H1 (cell line): Measurements from ENCODE around the gene RBFOX1. TPM values are rescaled to one million over a fixed set of nuclear protein-coding genes. Genes with fewer than 3 reads are reported as not detected.

Experiments
- ASH2L ChIP-seq: fragments of 200-600, 300-600 bp; sonication (generic); IDR thresholded peaks from one replicate; pipeline ENCODE4 v1.7.1; 2017; ENCODE audit warnings: low read length
- BRCA1 ChIP-seq: IDR thresholded peaks from 2 replicates; pipeline ENCODE4 v1.6.1; 2012; ENCODE audit warnings: low read depth, low read length, improper control_type of control experiment
- CBX5 ChIP-seq: fragments of 300-800, 300-1000 bp; sonication (generic); IDR thresholded peaks from 2 replicates; pipeline ENCODE4 v1.7.1; 2016; ENCODE audit warnings: antibody characterized with exemption, low read length, low read depth
- CREB1 ChIP-seq: IDR thresholded peaks from 2 replicates; pipeline ENCODE4 v1.6.1; 2012; ENCODE audit warnings: inconsistent platforms
- NANOG ChIP-seq: IDR thresholded peaks from 2 replicates; pipeline ENCODE4 v1.6.1; 2011; ENCODE audit warnings: low read length, low read depth, mild to moderate bottlenecking, inconsistent platforms; ENCODE audit not compliant: insufficient read depth, poor library complexity, severe bottlenecking
- polyA plus RNA-seq, 7 experiments: library from polyadenylated mRNA; depleted of rRNA in 3 of 7; stranded (reverse) in 5 of 7; unstranded in 2 of 7; fragments of >200 nt in 5 of 7; fragments of 200-250 nt in 2 of 7; gene quantifications; 1 replicate in 5 of 7; 2 replicates in 1 of 7; 4 replicates in 1 of 7; pipeline versions ENCODE4 v1.2.1 to v1.2.3, GENCODE V29; 2011 to 2013; ENCODE audit warnings: missing spikeins in 2 of 7, mixed read lengths in 2 of 7
- total RNA-seq: library from RNA; stranded (reverse); fragmentation: NEBNext Ultra II Directional; extraction: Animal tissue kit (Norgen Biotek cat#: 25700); gene quantifications from 2 replicates; pipeline ENCODE4 v1.2.1, GENCODE V29; 2021
- TF ChIP-seq, protein P1 (sequence below): fragments of 300-600 bp; sonication (generic); IDR thresholded peaks from 2 replicates; pipeline ENCODE4 v1.7.1; 2012; ENCODE audit warnings: low read length, moderate library complexity, mild to moderate bottlenecking, inconsistent platforms; ENCODE audit not compliant: insufficient replicate concordance
- TF ChIP-seq, protein P2 (sequence below), 3 experiments: IDR thresholded peaks; 1 replicate in 2 of 3; 2 replicates in 1 of 3; pipeline versions ENCODE4 v1.5.1 to v1.6.1; 2011; ENCODE audit warnings: low read length in 3 of 3, mild to moderate bottlenecking in 3 of 3, inconsistent platforms in 2 of 3, low read depth in 1 of 3, moderate library complexity in 1 of 3; ENCODE audit not compliant: insufficient read depth in 1 of 3; ENCODE audit errors: control extremely low read depth in 1 of 3
- TF ChIP-seq, protein P3 (sequence below): IDR thresholded peaks from 2 replicates; pipeline ENCODE4 v1.6.1; 2012; ENCODE audit warnings: low read length, inconsistent platforms

Gene RBFOX1
- total and polyA plus RNA-seq, 2 of the 8 experiments (the other 6 are each of a cell fraction or from before 2014, with no cell fraction given): 1.7 to 2.8 TPM

DNA sequence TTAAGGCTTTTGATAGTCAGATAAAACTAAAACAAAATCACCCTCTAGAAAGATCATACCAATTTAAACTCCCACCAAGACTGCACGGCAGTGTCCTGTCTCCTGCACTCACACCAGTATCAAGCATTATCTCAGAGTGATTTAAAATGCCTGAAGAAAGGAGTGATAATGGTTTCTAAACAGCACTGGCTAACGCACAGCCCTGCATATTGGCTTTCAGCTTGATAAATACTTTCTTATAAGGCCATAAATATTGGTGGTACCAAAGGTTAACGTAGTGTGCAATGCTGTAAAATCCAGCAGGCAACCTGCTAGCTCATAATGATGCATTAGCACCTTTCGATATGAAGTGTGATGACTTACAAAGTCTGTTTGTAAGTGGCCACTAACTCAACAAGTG, 214.3 kb downstream of the RBFOX1 start (continued):
- TF ChIP-seq, protein P1, sequence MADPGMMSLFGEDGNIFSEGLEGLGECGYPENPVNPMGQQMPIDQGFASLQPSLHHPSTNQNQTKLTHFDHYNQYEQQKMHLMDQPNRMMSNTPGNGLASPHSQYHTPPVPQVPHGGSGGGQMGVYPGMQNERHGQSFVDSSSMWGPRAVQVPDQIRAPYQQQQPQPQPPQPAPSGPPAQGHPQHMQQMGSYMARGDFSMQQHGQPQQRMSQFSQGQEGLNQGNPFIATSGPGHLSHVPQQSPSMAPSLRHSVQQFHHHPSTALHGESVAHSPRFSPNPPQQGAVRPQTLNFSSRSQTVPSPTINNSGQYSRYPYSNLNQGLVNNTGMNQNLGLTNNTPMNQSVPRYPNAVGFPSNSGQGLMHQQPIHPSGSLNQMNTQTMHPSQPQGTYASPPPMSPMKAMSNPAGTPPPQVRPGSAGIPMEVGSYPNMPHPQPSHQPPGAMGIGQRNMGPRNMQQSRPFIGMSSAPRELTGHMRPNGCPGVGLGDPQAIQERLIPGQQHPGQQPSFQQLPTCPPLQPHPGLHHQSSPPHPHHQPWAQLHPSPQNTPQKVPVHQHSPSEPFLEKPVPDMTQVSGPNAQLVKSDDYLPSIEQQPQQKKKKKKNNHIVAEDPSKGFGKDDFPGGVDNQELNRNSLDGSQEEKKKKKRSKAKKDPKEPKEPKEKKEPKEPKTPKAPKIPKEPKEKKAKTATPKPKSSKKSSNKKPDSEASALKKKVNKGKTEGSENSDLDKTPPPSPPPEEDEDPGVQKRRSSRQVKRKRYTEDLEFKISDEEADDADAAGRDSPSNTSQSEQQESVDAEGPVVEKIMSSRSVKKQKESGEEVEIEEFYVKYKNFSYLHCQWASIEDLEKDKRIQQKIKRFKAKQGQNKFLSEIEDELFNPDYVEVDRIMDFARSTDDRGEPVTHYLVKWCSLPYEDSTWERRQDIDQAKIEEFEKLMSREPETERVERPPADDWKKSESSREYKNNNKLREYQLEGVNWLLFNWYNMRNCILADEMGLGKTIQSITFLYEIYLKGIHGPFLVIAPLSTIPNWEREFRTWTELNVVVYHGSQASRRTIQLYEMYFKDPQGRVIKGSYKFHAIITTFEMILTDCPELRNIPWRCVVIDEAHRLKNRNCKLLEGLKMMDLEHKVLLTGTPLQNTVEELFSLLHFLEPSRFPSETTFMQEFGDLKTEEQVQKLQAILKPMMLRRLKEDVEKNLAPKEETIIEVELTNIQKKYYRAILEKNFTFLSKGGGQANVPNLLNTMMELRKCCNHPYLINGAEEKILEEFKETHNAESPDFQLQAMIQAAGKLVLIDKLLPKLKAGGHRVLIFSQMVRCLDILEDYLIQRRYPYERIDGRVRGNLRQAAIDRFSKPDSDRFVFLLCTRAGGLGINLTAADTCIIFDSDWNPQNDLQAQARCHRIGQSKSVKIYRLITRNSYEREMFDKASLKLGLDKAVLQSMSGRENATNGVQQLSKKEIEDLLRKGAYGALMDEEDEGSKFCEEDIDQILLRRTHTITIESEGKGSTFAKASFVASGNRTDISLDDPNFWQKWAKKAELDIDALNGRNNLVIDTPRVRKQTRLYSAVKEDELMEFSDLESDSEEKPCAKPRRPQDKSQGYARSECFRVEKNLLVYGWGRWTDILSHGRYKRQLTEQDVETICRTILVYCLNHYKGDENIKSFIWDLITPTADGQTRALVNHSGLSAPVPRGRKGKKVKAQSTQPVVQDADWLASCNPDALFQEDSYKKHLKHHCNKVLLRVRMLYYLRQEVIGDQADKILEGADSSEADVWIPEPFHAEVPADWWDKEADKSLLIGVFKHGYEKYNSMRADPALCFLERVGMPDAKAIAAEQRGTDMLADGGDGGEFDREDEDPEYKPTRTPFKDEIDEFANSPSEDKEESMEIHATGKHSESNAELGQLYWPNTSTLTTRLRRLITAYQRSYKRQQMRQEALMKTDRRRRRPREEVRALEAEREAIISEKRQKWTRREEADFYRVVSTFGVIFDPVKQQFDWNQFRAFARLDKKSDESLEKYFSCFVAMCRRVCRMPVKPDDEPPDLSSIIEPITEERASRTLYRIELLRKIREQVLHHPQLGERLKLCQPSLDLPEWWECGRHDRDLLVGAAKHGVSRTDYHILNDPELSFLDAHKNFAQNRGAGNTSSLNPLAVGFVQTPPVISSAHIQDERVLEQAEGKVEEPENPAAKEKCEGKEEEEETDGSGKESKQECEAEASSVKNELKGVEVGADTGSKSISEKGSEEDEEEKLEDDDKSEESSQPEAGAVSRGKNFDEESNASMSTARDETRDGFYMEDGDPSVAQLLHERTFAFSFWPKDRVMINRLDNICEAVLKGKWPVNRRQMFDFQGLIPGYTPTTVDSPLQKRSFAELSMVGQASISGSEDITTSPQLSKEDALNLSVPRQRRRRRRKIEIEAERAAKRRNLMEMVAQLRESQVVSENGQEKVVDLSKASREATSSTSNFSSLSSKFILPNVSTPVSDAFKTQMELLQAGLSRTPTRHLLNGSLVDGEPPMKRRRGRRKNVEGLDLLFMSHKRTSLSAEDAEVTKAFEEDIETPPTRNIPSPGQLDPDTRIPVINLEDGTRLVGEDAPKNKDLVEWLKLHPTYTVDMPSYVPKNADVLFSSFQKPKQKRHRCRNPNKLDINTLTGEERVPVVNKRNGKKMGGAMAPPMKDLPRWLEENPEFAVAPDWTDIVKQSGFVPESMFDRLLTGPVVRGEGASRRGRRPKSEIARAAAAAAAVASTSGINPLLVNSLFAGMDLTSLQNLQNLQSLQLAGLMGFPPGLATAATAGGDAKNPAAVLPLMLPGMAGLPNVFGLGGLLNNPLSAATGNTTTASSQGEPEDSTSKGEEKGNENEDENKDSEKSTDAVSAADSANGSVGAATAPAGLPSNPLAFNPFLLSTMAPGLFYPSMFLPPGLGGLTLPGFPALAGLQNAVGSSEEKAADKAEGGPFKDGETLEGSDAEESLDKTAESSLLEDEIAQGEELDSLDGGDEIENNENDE: no peak
- TF ChIP-seq NANOG: no peak
- TF ChIP-seq CREB1: no peak
- no peak for TF ChIP-seq CBX5
- TF ChIP-seq, protein P2, sequence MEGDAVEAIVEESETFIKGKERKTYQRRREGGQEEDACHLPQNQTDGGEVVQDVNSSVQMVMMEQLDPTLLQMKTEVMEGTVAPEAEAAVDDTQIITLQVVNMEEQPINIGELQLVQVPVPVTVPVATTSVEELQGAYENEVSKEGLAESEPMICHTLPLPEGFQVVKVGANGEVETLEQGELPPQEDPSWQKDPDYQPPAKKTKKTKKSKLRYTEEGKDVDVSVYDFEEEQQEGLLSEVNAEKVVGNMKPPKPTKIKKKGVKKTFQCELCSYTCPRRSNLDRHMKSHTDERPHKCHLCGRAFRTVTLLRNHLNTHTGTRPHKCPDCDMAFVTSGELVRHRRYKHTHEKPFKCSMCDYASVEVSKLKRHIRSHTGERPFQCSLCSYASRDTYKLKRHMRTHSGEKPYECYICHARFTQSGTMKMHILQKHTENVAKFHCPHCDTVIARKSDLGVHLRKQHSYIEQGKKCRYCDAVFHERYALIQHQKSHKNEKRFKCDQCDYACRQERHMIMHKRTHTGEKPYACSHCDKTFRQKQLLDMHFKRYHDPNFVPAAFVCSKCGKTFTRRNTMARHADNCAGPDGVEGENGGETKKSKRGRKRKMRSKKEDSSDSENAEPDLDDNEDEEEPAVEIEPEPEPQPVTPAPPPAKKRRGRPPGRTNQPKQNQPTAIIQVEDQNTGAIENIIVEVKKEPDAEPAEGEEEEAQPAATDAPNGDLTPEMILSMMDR (IDR thresholded peaks at IDR 0.05; ENCODE audit: control extremely low read depth in 1 of 3, insufficient read depth in 1 of 3, low read depth in 1 of 3, low read length in 3 of 3): no peak
- TF ChIP-seq, protein P3, sequence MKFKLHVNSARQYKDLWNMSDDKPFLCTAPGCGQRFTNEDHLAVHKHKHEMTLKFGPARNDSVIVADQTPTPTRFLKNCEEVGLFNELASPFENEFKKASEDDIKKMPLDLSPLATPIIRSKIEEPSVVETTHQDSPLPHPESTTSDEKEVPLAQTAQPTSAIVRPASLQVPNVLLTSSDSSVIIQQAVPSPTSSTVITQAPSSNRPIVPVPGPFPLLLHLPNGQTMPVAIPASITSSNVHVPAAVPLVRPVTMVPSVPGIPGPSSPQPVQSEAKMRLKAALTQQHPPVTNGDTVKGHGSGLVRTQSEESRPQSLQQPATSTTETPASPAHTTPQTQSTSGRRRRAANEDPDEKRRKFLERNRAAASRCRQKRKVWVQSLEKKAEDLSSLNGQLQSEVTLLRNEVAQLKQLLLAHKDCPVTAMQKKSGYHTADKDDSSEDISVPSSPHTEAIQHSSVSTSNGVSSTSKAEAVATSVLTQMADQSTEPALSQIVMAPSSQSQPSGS: no peak
- TF ChIP-seq ASH2L: no peak
- no peak for TF ChIP-seq BRCA1
